ENCODE data around the gene MTRF1L. TPM values are rescaled to one million over a fixed set of nuclear protein-coding genes. Genes with fewer than 3 reads are reported as not detected.

Gene MTRF1L
- total RNA-seq, 1 donor from 2014 or later, result 8.1 TPM

DNA sequence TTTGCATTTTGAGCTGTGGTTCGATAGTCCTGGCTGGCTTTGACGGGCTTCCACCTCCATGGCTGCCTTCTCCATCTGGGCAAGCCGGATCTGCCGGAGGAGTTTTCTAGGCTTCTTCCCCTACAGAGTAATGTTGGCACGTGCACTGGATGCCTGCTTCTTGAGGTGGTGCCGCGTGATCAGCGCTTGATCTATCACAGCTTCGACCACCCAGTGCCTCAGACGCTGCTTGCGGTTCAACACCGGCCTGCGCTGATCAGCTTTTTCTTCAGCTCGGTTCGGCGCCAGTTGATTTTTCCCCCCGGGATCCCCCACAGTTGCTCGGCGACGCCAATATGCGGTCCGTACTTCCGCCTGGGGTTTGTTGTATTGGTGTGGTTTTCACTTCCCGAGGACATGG, 43.2 kb downstream of the MTRF1L start:
- Histone ChIP-seq H3K4me1 (no peaks in the 10 kb centered on the region), H3K36me3 (no peaks in the 10 kb centered on the region), H3K27ac (no peak overlapping the region), H3K4me3 (no peak overlapping the region), H3K27me3 (no peaks in the 10 kb centered on the region), H3K9me3 (no peaks in the 10 kb centered on the region)
- no peak for DNase-seq (ENCODE audit: extremely low spot score in 2 of 2)
- intact Hi-C loops (cut with DNase I), result no loop called here
- TF ChIP-seq, protein P1, sequence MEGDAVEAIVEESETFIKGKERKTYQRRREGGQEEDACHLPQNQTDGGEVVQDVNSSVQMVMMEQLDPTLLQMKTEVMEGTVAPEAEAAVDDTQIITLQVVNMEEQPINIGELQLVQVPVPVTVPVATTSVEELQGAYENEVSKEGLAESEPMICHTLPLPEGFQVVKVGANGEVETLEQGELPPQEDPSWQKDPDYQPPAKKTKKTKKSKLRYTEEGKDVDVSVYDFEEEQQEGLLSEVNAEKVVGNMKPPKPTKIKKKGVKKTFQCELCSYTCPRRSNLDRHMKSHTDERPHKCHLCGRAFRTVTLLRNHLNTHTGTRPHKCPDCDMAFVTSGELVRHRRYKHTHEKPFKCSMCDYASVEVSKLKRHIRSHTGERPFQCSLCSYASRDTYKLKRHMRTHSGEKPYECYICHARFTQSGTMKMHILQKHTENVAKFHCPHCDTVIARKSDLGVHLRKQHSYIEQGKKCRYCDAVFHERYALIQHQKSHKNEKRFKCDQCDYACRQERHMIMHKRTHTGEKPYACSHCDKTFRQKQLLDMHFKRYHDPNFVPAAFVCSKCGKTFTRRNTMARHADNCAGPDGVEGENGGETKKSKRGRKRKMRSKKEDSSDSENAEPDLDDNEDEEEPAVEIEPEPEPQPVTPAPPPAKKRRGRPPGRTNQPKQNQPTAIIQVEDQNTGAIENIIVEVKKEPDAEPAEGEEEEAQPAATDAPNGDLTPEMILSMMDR (IDR thresholded peaks at IDR 0.05), result no peak
- TF ChIP-seq POLR2A (IDR thresholded peaks at IDR 0.05) (no peak), POLR2AphosphoS5 (IDR thresholded peaks at IDR 0.05; ENCODE audit: insufficient read depth in 1 of 2, low read depth in 1 of 2) (no peak)

- no peaks in the 10 kb centered on the region for H3K36me3 ChIP-seq
- no peak for DNase-seq (ENCODE audit: extremely low spot score in 2 of 2)
- TF ChIP-seq POLR2AphosphoS5 (IDR thresholded peaks at IDR 0.05; ENCODE audit: insufficient read depth in 1 of 2, low read depth in 1 of 2) (no peak), POLR2A (IDR thresholded peaks at IDR 0.05) (no peak)
- TF ChIP-seq, protein P1 (IDR thresholded peaks at IDR 0.05), result no peak
- H3K4me1 ChIP-seq, result no peaks in the 10 kb centered on the region
- intact Hi-C loops (cut with DNase I), result no loop called here
- H3K27me3 ChIP-seq, result no peaks in the 10 kb centered on the region
- no peak overlapping the region for H3K4me3 ChIP-seq
- no peak overlapping the region for H3K27ac ChIP-seq
- H3K9me3 ChIP-seq, result no peaks in the 10 kb centered on the region
Observed at GRCh38 chr6:152957796-152958195, 44.7 kb downstream of the MTRF1L start.

- no peak overlapping the region for H3K4me3 ChIP-seq
- no peak for DNase-seq (ENCODE audit: extremely low spot score in 2 of 2)
- no peak overlapping the region for H3K27ac ChIP-seq
- no peaks in the 10 kb centered on the region for H3K27me3 ChIP-seq
- no peaks in the 10 kb centered on the region for H3K36me3 ChIP-seq
- TF ChIP-seq POLR2A (IDR thresholded peaks at IDR 0.05) (no peak), POLR2AphosphoS5 (IDR thresholded peaks at IDR 0.05; ENCODE audit: insufficient read depth in 1 of 2, low read depth in 1 of 2) (no peak)
- TF ChIP-seq, protein P1 (IDR thresholded peaks at IDR 0.05), result no peak
- intact Hi-C loops (cut with DNase I), result no loop called here
- H3K9me3 ChIP-seq, result no peaks in the 10 kb centered on the region
- H3K4me1 ChIP-seq, result no peaks in the 10 kb centered on the region
Observed at GRCh38 chr6:152954443-152954842, 48.1 kb downstream of the MTRF1L start.

GRCh38 chr6:152952866-152953509, 49.5 kb downstream of the MTRF1L start:
- no peak overlapping the region for H3K4me3 ChIP-seq
- no peaks in the 10 kb centered on the region for H3K4me1 ChIP-seq
- H3K9me3 ChIP-seq, result no peaks in the 10 kb centered on the region
- TF ChIP-seq, protein P1 (IDR thresholded peaks at IDR 0.05), result no peak
- TF ChIP-seq POLR2A (IDR thresholded peaks at IDR 0.05) (no peak), POLR2AphosphoS5 (IDR thresholded peaks at IDR 0.05; ENCODE audit: insufficient read depth in 1 of 2, low read depth in 1 of 2) (no peak)
- no peaks in the 10 kb centered on the region for H3K36me3 ChIP-seq
- no peak for DNase-seq (ENCODE audit: extremely low spot score in 2 of 2)
- intact Hi-C loops (cut with DNase I), result no loop called here
- no peak overlapping the region for H3K27ac ChIP-seq
- no peaks in the 10 kb centered on the region for H3K27me3 ChIP-seq

DNA sequence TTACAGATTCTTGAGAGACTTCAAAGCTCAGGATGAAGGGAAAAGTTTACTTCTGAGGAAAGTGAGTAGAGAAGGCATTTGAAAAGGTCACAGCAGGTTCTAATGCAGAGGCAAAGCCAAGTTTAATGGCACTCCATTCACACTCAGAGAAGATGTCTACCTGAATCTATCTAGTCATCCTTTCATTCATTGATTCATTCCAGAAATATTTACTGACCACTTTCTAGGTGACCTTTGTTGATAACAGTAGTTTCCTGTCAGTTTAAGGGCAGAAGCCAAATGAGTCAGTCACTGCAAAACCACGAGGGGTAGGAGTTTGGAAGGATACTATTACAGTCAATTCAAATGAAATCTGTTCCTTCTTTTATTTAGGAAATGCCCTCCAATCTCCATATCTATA, 50.5 kb downstream of the MTRF1L start:
- no peak overlapping the region for H3K27ac ChIP-seq
- no peak for TF ChIP-seq POLR2AphosphoS5 (IDR thresholded peaks at IDR 0.05; ENCODE audit: insufficient read depth in 1 of 2, low read depth in 1 of 2)
- no peak for TF ChIP-seq POLR2A (IDR thresholded peaks at IDR 0.05)
- TF ChIP-seq, protein P1 (IDR thresholded peaks at IDR 0.05), result no peak

More for the DNA sequence above, 50.5 kb downstream of the MTRF1L start:
- Histone ChIP-seq H3K4me1 (no peaks in the 10 kb centered on the region), H3K9me3 (no peaks in the 10 kb centered on the region), H3K36me3 (no peaks in the 10 kb centered on the region), H3K4me3 (no peak overlapping the region), H3K27me3 (no peaks in the 10 kb centered on the region)
- DNase-seq (ENCODE audit: extremely low spot score in 2 of 2), result no peak
- intact Hi-C loops (cut with DNase I), result no loop called here
